Measurements from ENCODE around the gene CSN1S1.

- TF ChIP-seq CTCF (IDR thresholded peaks at IDR 0.05) (no peak), POLR2A (IDR thresholded peaks at IDR 0.05) (no peak), POLR2AphosphoS5 (IDR thresholded peaks at IDR 0.05) (no peak)
Observed at GRCh38 chr4:69910016-69910782, 20.7 kb upstream of the CSN1S1 start.

Data from prostate gland (tissue), 2 donors.